HG02763 (cell line): ENCODE measurements around the gene MAP3K5.

Experiments used
- ATAC-seq: cut with Tn5 transposase; IDR thresholded peaks from one replicate; pipeline ENCODE4 v1.9.1; 2021; ENCODE audit warnings: mild to moderate bottlenecking, moderate library complexity; ENCODE audit not compliant: unreplicated experiment

The MAP3K5 gene

DNA sequence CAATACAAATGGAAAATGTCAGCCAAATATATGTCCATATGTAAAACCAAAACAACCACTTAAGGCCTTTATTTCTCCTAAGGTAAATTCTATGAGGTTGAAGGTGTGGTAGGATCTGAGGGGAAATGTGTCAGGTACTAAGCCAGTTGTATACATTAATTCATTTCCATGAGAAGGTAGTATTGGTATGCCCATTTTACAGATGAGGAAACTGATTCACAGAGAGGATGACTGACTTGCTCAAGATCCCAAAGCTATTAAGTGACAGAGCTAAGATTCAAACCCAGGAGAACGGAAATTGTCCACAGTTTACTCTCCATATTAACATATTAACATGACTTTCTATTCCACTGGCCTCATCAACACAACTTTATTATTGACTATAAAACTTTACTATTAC lies 177.9 kb downstream of the MAP3K5 start:
- ATAC-seq: no peak

DNA sequence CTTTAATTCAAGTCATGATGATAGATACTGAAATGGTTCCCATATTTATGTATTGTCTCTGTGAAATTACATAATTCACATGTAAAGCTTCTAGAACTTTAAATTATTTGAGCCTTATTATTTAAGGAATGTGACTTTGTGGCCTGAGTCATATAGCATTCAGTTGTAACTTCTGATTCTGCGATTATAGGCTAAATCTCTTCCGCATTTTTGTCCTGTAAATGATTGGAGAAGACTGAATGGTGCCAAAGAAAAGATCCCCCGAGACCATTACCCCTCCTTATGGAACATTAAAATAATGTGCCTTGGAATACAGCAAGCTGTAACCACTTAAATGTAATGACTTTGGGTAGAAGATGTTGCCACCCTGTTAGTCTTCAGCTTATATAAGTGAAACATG lies 178.8 kb downstream of the MAP3K5 start:
- no peak for ATAC-seq

DNA sequence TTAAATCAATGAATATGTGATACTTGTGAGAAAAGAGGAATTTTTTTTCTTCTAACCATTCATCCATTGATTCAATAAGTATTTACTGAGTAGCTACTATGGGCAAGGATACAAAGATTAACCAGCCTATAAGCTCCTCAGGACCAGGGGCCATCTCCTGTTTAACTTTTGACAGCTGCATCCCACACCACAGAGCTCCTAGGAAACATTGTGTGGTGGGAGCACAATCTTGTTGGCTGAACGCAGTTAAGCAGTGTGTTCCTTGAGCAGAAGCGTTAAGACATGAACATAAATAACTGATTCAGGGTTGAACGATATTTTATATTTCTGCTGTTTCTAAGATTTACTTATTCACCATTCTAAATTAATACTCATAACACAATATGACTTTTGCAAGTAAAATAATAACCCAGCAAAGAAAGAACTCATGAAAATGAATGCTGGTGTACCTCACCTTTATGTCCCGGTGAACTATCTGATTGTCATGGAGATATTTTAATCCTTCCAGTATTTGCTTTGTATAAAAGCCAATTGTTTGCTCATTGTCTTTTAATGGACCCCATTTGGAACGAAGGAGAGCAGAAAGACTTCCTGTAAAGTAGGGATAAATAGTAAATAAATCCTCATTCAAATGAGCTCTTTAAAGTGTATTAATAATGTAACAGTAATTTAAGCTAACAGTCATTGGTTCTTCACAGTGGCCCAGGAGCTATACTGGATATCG lies 179.4 kb downstream of the MAP3K5 start:
- ATAC-seq: no peak

DNA sequence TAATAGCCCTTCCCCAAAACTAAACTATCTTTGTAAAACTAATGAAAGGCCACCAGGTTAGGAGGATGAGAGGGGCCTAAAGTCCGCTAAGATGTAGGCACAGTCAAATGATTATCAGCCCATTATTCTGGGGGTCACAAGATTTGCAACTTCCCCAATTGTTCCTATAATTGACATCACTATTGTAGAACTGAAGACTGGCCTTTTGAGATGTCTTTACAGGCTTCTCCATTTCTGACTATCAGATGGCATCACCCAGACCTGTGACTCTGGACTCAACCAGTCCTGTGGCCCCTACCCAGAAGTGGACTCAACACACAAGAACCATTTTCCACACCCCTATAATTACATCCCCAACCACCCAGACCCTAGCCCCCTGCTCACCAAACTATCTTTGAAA lies 180.5 kb downstream of the MAP3K5 start:
- no peak for ATAC-seq

GRCh38 chr6:136611133-136611532 lies 181.1 kb downstream of the MAP3K5 start:
- ATAC-seq: no peak

DNA sequence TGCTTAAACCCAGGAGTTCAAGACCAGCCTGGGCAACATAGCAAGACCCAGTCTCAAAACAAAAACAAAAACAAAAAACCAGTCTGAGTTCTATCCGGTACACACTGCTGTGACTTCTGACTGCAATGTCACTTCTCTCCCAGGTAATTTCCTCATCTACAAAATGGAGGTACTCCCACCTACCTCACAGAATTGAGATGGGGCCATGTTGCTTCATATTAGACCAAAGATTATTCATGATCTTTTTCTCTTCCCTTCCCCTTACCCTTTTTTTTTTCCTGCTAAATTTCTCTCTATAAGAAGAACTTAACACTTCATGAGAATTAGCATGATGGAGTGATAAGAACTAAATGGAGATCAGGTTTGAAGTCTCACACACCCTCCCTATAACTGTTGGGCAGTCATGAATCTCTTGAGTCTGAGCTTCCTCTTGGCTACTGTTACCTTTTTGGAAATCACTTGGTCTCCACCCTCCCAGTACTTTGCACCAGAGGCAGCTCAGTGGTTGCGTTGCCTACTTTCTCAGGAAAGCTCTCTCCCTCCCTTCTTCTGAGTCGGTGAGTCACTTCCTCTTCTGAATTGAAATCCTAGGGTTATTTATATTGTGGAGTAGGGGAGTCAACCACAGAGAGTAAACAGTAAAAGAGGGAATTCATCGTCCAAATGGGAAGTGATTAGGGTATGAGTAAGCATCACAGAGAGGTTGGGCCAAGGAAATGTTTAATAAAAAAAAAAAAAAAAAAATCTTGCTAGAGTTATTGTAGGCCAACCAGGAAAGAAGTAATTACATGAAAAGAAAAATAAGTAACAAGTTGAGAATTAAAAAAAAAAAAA lies 182.2 kb downstream of the MAP3K5 start:
- no peak for ATAC-seq

DNA sequence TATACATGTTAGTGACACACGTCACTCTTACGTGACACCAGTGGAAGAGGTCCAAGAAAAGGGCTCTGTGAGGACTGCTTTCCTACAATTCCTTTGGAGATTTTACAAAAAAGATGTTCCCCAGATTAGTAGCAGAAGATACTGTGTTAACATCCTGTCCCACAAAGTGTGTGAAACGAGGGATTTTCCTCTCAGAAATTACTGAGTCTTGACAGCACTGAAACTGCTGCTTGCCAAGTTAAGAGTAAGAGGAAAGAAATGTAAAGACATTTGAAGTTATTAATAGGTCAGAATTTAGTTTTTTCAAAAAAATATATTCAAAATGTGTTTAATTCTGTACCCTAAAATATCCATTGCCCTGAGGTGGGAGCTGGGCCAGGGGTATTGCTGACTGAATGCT lies 183.3 kb downstream of the MAP3K5 start:
- ATAC-seq: no peak

DNA sequence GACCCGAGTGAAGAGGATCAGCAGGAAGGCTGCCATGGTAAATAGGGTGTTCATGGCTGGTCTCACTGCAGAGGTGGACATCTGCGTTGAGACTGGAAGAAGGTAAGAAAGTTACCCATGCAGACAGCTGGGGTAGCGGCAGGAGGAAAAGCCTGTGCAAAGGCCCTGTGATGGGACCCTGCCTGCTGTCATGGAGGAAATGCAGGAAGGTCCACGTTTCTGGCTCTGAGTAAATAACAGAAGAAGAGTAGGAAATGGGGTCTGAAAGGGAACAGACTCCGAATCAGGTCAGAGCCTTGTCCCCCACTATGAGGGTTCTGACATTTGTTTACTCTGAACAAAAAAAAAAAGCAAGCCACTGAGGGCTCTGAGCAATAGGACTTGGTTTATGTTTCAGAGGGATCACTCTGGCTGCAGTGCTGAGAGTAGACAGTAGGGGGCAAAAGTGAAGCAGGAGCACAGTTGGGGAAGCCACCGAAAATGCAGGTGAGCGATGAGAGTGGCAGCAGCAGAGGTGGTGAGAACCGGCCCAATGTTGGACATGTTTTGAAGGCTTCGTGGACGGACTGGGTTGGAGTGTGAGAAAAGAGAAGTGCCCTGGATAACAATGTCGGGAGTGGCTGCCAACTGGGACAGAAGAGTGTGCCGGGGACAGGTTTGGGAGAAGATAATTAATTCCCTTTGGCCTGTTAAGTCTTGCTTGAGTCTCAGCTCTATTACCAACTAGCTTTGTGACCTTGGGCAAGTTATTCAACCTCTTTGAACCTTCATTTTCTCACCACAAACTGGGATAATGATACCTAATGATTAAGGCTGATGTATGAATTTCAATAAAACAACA lies 184.1 kb downstream of the MAP3K5 start:
- ATAC-seq: peak; percentile 75

DNA sequence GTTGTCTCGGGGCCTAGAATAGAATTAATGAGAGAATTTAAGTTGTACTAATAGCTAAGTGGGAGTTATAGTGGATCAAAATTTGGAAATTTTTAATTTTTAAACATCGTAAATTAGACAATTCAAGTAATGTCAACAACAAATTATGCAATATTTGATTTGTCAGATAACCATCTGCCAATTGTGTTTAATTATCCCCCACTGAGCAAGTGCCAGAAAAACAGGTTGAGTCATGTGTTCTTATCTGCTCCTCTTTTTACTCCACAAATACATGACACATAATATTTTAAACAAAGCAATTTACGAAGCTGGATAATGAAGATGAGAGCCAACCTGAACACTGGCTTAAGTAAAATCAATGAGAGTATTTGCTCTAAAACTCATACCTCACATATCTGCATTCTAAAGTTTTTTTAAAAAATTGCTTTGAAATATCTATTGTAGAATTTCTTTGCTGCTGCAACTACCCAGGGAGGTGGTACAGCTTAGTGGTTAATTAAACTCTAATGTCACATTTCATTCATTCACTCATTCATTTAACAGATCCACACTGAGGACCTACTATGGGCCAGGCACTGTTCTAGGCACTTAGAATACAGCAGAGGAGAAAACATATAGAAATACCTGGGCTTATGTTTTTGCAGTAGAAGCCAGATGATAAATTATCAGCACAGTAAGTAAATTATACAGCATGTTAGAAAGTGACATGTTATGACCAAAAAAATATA lies 184.9 kb downstream of the MAP3K5 start:
- ATAC-seq: no peak

- ATAC-seq: no peak
These were observed 187.3 kb downstream of the MAP3K5 start for GRCh38 chr6:136604928-136605510.

DNA sequence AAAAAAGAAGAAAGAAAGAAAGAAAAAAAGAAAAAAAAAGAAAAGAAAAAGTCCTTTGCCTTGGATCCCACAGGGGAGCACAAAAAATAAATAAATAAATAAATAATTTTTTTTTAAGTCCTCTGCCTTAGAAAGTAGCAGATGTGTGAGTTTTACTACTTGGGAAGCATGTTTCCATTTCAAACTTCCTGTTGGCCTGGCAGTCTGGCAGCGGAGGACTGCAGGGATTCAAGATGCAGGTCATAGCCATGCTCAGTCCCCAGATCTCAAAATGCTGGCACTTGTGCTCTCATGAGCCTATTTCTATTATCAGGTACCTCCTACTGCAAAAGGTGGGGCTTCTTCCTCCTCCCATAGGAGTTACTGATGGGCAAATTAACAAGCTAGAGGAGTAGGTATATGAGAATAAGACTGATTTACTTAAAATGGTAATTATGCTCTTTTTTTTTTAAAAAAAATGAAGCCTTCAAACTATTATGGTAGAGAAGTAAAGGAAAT lies 187.9 kb downstream of the MAP3K5 start:
- ATAC-seq: no peak

DNA sequence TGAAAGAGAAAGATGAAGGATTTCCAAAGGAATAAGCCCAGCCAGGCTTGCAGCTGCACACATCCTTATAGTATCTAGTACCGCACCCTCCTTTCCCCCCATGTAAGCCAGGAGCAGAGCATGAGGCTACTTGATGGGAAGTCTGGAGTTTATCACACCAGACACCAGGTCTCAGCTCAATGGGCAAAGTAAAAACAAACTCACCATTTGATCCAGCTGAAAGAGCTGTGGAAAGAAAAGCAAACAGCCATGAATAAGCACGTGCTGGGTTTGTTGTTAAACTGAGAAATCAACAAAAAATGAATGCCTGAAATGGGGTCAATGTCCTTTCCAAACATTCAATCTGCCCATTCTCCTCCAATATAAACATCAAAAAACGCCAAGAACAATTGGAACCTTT lies 191.5 kb downstream of the MAP3K5 start:
- no peak for ATAC-seq

DNA sequence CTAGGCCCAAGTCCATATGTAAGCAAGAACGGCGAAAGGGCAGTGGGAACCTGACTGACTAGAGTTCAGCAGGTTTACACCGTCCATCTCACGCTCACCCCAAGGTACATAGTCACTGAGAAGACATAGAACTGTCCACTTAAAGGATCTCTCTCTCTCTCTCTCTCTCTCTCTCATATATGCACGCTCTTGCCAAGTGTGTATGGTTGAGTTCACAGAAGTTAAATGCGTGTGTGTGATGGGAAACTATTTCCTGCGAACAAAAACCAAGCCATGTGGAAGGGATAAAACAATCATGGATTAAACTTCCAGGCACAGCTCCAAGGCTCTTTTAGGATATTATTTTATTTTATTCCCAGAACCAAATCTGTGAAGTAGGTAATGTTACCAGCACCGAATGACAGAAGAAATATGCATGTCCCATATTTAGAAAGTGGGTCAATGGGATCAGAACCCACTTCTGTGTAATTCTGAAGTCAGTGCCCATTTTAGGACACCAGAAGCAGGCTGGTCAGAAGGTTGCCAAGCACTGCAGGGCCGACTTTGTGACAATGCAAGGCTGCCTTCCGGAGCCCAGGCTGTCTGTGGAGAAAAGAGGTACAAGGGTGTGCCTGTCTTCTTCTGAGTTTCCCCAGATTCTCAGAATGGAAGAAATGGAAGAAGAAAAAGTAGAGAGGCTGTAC lies 192.8 kb downstream of the MAP3K5 start:
- ATAC-seq: no peak

DNA sequence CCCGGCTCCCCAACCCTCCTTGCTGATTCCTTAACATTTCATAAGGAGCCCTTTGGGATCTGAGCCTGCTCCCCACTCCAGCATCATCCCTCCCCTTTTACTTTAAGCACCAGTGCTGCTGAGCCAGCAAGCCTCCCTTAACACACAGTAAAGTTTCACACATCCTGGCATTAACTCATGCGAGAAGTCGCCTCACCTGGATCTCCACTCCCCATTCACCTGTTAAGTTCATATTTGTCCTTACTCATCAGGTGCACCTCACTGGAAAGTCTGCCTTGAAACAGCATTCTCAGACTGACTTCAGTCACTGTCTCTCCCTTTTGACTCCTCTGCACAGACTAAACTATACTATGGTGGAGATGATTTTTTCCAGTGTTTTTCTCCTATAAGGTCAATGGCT lies 194.2 kb downstream of the MAP3K5 start:
- ATAC-seq: no peak

GRCh38 chr6:136594671-136595070 lies 197.6 kb downstream of the MAP3K5 start:
- no peak for ATAC-seq

- ATAC-seq: peak; percentile 98
These were observed 198.4 kb downstream of the MAP3K5 start for GRCh38 chr6:136593748-136594490.

GRCh38 chr6:136592930-136593673 lies 199.2 kb downstream of the MAP3K5 start:
- ATAC-seq: no peak

GRCh38 chr6:136591617-136592016 lies 200.7 kb downstream of the MAP3K5 start:
- ATAC-seq: no peak
